GM12865 (cell line): ENCODE results near the gene ACSBG1.

Experiments used
- DNase-seq: peaks from one replicate; pipeline ENCODE4 v3.0.0; 2010; ENCODE audit warnings: low read depth
- H3K4me3 ChIP-seq: 2 replicates; pipeline ENCODE4 v1.5.1; 2011; ENCODE audit warnings: mild to moderate bottlenecking, low read depth, low read length, control low read depth
- TF ChIP-seq, protein P1 (sequence below): IDR thresholded peaks from 2 replicates; pipeline ENCODE4 v1.5.1; 2011; ENCODE audit warnings: low read length, control low read depth, low read depth, inconsistent platforms; ENCODE audit not compliant: insufficient read depth; ENCODE audit errors: missing control alignments

The ACSBG1 gene

DNA sequence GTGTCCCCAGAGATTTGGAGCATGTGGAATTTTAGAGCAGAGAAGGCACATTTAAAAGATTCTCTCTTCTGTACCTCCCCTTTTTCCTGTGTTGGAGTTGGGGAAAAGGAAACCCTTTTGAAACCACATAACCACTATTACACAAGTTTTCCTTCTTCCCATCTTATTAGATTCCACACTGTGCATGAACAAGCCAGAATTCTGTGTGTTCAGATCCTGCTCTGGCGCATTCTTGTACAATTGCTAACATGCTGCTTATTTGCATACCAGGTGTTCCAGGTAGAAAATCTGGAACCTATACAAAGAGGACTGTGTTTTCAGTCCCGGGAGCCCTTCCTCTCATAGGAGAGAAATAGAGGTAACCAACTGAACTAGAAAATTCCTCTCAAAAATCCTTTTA, 100.6 kb downstream of the ACSBG1 start:
- DNase-seq, result no peak

GRCh38 chr15:78131295-78132061, 102.9 kb downstream of the ACSBG1 start, which contains the start of gene CIB2:
Gene CIB2 (minus strand): TSS chr15:78131445. CDS start chr15:78131215, 230 bp downstream.
- TF ChIP-seq, protein P1, sequence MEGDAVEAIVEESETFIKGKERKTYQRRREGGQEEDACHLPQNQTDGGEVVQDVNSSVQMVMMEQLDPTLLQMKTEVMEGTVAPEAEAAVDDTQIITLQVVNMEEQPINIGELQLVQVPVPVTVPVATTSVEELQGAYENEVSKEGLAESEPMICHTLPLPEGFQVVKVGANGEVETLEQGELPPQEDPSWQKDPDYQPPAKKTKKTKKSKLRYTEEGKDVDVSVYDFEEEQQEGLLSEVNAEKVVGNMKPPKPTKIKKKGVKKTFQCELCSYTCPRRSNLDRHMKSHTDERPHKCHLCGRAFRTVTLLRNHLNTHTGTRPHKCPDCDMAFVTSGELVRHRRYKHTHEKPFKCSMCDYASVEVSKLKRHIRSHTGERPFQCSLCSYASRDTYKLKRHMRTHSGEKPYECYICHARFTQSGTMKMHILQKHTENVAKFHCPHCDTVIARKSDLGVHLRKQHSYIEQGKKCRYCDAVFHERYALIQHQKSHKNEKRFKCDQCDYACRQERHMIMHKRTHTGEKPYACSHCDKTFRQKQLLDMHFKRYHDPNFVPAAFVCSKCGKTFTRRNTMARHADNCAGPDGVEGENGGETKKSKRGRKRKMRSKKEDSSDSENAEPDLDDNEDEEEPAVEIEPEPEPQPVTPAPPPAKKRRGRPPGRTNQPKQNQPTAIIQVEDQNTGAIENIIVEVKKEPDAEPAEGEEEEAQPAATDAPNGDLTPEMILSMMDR, result peak; percentile 80
- peak within 1 kb of the TSS; percentile 63 for H3K4me3 ChIP-seq
- peak; percentile 87 for DNase-seq

More for the DNA sequence above, 100.6 kb downstream of the ACSBG1 start:
- TF ChIP-seq, protein P1, result no peak
- H3K4me3 ChIP-seq, result no peak overlapping the region

- TF ChIP-seq, protein P1, result no peak
- DNase-seq, result peak; percentile 67
- H3K4me3 ChIP-seq, result no peak overlapping the region
Observed at GRCh38 chr15:78130466-78131294, 103.7 kb downstream of the ACSBG1 start.

GRCh38 chr15:78129751-78130287, 104.5 kb downstream of the ACSBG1 start:
- no peak overlapping the region for H3K4me3 ChIP-seq
- DNase-seq, result no peak
- TF ChIP-seq, protein P1, result no peak

- DNase-seq, result no peak
- no peak overlapping the region for H3K4me3 ChIP-seq
- TF ChIP-seq, protein P1, result no peak
Observed at GRCh38 chr15:78129077-78129750, 105.2 kb downstream of the ACSBG1 start.

- no peak overlapping the region for H3K4me3 ChIP-seq
- no peak for DNase-seq
- TF ChIP-seq, protein P1, result no peak
Observed at GRCh38 chr15:78127882-78128281, 106.5 kb downstream of the ACSBG1 start.
